Measurements from ENCODE around the gene TEX2. TPM values are rescaled to one million over a fixed set of nuclear protein-coding genes. Genes with fewer than 3 reads are reported as not detected.

The TEX2 gene
- total and polyA plus RNA-seq, 2 experiments from 2014 or later: 27.9 to 37.7 TPM

DNA sequence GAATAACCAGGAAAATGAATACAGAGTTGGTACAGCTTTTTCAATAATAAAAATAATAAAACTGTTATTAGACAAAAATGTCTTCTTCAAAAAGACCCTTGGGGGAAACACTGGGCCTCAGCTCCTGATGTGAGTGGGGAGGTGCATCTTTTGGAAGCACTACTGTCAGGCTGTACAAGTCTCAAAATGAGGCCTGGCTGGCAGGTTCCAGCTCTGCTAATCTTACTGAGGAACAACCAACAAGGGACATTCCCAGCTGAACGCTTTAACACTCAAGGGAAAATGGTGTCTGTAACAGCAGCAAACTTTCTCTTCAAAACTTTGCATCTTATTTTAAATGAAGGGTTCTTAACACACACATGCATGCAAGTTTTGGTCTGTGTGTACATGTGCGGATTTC lies 19.7 kb downstream of the TEX2 start:
- WGBS (ENCODE audit: low lambda C conversion rate, missing lambda C conversion rate): 88% methylated on average over 2 of the region's 2 CpGs
- H3K27ac ChIP-seq: no peak overlapping the region
- peaks cover 15% of the 10 kb centered on the region for H4K20me1 ChIP-seq (ENCODE audit: insufficient read depth, poor library complexity, severe bottlenecking)

DNA sequence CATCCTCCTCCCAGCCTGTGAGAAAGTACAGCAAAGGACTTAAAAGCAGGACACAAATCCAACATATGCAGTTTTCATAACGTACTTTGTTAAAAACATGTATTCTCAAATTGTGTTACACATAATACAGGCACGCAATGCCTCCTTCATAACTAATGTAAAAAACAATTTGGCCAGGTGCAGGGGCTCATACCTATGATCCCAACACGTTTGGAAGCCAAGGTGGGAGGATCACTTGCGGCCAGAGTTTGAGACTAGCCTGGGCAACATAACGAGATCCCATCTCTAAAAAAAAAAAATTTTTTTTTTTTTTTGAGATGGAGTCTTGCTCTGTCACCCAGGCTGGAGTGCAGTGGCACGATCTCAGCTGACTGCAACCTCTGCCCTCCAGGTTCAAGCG lies 20.4 kb downstream of the TEX2 start:
- Histone ChIP-seq H3K79me2 (peaks cover 91% of the 10 kb centered on the region), H3K9me3 (ENCODE audit: low read depth) (no peaks in the 10 kb centered on the region), H3K4me2 (no peak overlapping the region), H3K9me2 (replicated peaks; ENCODE audit: insufficient read depth) (no peaks in the 10 kb centered on the region), H2AFZ (no peak overlapping the region), H3K27me3 (no peaks in the 10 kb centered on the region), H3K27ac (no peak overlapping the region), H3K36me3 (replicated peaks; ENCODE audit: insufficient read depth, low read depth) (no peaks in the 10 kb centered on the region), H3K4me1 (ENCODE audit: insufficient read depth) (peaks cover 42% of the 10 kb centered on the region), H3K4me3 (no peak overlapping the region), H4K20me1 (ENCODE audit: insufficient read depth, poor library complexity, severe bottlenecking) (peaks cover 14% of the 10 kb centered on the region)
- WGBS (ENCODE audit: low lambda C conversion rate, missing lambda C conversion rate): 95% methylated on average over 7 of the region's 7 CpGs
- no peak for TF ChIP-seq EZH2 (IDR thresholded peaks at IDR 0.05; ENCODE audit: borderline replicate concordance)
- no peak for TF ChIP-seq CTCF (IDR thresholded peaks at IDR 0.05; ENCODE audit: poor library complexity)
- TF ChIP-seq EZH2phosphoT487 (IDR thresholded peaks at IDR 0.05; ENCODE audit: low read depth, severe bottlenecking, unreplicated experiment): no peak
- DNase-seq (ENCODE audit: low spot score): no peak

More for the DNA sequence above, 19.7 kb downstream of the TEX2 start:
- no peaks in the 10 kb centered on the region for H3K36me3 ChIP-seq (replicated peaks; ENCODE audit: insufficient read depth, low read depth)
- no peaks in the 10 kb centered on the region for H3K9me2 ChIP-seq (replicated peaks; ENCODE audit: insufficient read depth)
- peaks cover 91% of the 10 kb centered on the region for H3K79me2 ChIP-seq
- no peaks in the 10 kb centered on the region for H3K9me3 ChIP-seq (ENCODE audit: low read depth)
- peaks cover 42% of the 10 kb centered on the region for H3K4me1 ChIP-seq (ENCODE audit: insufficient read depth)
- H3K4me3 ChIP-seq: no peak overlapping the region
- no peak overlapping the region for H3K4me2 ChIP-seq
- DNase-seq (ENCODE audit: low spot score): no peak
- no peak overlapping the region for H2AFZ ChIP-seq
- H3K27me3 ChIP-seq: no peaks in the 10 kb centered on the region
- TF ChIP-seq EZH2 (IDR thresholded peaks at IDR 0.05; ENCODE audit: borderline replicate concordance): no peak
- TF ChIP-seq CTCF (IDR thresholded peaks at IDR 0.05; ENCODE audit: poor library complexity): no peak
- no peak for TF ChIP-seq EZH2phosphoT487 (IDR thresholded peaks at IDR 0.05; ENCODE audit: low read depth, severe bottlenecking, unreplicated experiment)

- peak overlapping the region; percentile 10 for H3K4me2 ChIP-seq
- no peaks in the 10 kb centered on the region for H3K9me3 ChIP-seq (ENCODE audit: low read depth)
- no peak overlapping the region for H3K4me3 ChIP-seq
- H3K27me3 ChIP-seq: no peaks in the 10 kb centered on the region
- no peak for TF ChIP-seq CTCF (IDR thresholded peaks at IDR 0.05; ENCODE audit: poor library complexity)
- no peak for TF ChIP-seq EZH2 (IDR thresholded peaks at IDR 0.05; ENCODE audit: borderline replicate concordance)
- TF ChIP-seq EZH2phosphoT487 (IDR thresholded peaks at IDR 0.05; ENCODE audit: low read depth, severe bottlenecking, unreplicated experiment): no peak
- H3K27ac ChIP-seq: peak overlapping the region; percentile 57
- H3K79me2 ChIP-seq: peaks cover 91% of the 10 kb centered on the region
- no peaks in the 10 kb centered on the region for H3K9me2 ChIP-seq (replicated peaks; ENCODE audit: insufficient read depth)
- DNase-seq (ENCODE audit: low spot score): peak; percentile 36
- H3K36me3 ChIP-seq (replicated peaks; ENCODE audit: insufficient read depth, low read depth): no peaks in the 10 kb centered on the region
- 54% methylated on average over 8 of the region's 8 CpGs for WGBS (ENCODE audit: low lambda C conversion rate, missing lambda C conversion rate)
- H4K20me1 ChIP-seq (ENCODE audit: insufficient read depth, poor library complexity, severe bottlenecking): peaks cover 14% of the 10 kb centered on the region
- no peak overlapping the region for H2AFZ ChIP-seq
- peaks cover 42% of the 10 kb centered on the region for H3K4me1 ChIP-seq (ENCODE audit: insufficient read depth)
These were observed 22.2 kb downstream of the TEX2 start for GRCh38 chr17:64240741-64241347.
